ENCODE data around the gene ECI1.
"Not testable (repeated sequence)": the region's sequence is repeated elsewhere in the genome, so short reads cannot be mapped to it uniquely, and the experiment has no call there.

The ECI1 gene

GRCh38 chr16:2256531-2257140, 5.2 kb upstream of the ECI1 start:
- no peak for DNase-seq (ENCODE audit: low read depth in 2 of 3, low spot score in 1 of 3)

DNA sequence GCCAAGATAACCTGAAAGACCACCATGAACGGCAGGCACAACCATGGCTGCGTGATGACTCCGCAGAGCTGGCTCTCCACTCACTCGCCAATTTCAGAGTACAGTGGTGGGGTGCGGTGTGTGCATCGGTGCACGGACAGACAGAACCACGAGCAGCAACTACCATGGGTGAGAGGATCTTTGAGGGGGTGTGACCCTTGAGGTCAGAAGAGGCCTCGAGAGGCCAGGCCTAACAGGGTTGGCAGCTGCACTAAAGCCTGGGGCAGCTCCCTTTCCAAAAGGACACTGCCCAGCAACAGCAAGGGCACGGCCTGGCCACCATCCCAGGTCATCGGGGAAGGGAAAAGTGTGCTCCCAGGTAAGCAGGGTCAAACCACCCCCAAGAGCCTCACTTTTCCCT, 1.9 kb upstream of the ECI1 start:
- no peak for DNase-seq (ENCODE audit: low read depth in 2 of 3, low spot score in 1 of 3)

- DNase-seq (ENCODE audit: low read depth in 2 of 3, low spot score in 1 of 3): no peak
Measured at GRCh38 chr16:2252806-2253148, 1.4 kb upstream of the ECI1 start.

DNA sequence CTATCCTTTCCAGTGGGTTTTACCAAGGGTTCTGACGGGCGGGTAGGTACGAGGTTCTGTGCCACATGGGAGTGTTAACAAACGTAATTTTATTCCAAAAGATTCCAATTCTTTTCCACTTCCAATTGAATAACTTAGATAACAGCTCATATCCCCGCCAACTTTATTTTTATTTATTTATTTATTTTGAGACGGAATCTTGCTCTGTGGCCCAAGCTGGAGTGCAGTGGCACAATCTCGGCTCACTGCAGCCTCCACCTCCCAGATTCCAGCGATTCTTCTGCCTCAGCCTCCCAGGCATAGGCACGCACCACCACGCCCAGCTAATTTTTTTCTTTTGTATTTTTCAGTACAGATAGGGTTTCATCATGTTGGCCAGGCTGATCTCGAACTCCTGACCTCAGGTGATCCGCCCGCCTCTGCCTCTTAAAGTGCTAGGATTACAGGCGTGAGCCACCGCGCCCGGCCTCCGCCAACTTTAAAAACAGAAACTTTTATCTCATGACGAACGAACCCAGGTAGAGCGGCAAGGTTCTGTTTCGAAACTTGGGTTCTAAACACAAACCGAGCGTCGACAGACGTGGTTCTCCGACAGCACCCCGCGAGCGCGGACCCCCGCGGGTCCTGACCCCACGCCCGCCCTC, 613 bp downstream of the ECI1 start:
- peak in 2 of 3 donors; percentile 36 to 38 for DNase-seq (ENCODE audit: low read depth in 2 of 3, low spot score in 1 of 3)

DNA sequence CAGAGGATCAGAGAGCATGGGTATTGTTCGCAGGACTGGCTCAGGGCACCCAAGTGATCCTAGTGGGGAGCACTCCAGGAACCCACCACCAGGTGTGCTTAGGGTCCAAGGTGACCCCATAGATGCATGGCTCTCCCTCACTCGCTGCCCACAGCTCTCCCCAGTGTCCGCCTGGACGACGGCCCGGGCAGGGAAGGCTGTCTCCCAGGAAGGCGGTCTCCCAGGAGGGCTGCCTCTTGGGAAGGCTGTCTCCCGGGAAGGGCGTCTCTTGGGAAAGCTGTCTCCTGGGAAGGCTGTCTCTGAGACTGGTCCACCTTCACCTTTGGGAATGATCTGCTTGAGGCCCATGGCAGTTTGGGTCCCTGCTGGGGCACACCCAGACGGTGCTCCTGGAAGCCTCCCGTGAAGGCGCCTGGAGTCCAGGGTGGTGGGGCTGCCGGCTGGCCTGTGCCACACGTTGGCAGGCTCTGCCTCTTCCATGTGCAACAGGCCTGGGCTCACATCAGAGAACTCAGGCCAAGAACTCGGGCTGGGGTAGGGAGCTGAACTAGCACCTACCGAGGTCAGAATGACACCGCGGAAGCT, 5.0 kb downstream of the ECI1 start:
- DNase-seq (ENCODE audit: low read depth in 2 of 3, low spot score in 1 of 3): no peak

GRCh38 chr16:2244926-2245795, 6.2 kb downstream of the ECI1 start:
- DNase-seq (ENCODE audit: low read depth in 2 of 3, low spot score in 1 of 3): no peak

DNA sequence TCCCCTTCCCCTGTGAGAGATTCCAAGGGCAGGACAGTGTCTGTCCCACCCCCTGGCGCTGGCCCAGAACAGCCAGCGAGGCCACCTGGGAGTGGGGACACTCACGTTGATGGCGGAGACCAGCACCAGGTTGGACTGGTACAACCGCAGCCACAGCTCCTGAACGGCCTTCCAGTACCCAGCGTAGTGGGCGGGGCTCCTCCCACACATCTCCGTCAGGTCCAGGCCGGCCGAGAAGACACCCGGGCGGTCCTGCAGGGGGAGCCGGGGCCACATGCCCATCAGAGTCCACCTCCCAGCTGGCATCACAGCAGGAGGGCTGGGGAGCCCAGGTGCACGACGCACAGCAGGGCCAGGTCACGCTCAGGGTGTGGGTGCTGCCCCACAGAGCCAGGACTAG, 7.1 kb downstream of the ECI1 start:
- no peak for DNase-seq (ENCODE audit: low read depth in 2 of 3, low spot score in 1 of 3)

GRCh38 chr16:2243781-2244180, 7.6 kb downstream of the ECI1 start:
- DNase-seq (ENCODE audit: low read depth in 2 of 3, low spot score in 1 of 3): no peak

DNA sequence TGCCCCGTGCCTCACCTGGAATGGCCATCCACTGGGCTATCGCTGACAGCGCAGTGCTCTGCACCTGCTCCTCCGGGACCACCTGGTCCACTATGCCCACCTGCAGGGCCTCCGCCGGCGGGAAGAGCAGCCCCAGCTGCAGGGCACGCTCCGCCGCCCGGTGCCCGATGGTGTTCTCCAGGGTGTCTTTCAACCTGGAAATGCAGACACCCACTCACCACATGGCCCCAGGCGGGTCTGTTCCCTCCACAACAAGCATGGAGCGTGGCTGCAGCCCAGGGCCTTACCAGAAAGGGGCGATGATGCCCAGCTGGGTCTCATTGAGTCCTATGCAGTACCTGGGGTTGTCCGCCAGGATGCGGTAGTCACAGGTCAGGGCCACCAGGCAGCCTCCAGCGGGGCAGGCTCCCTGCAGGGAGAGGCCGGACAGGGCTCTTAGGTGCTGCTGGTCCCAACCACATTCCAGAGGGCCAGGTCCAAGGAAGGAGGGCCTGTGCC, 8.3 kb downstream of the ECI1 start:
- no peak for DNase-seq (ENCODE audit: low read depth in 2 of 3, low spot score in 1 of 3)

- no peak for DNase-seq (ENCODE audit: low read depth in 2 of 3, low spot score in 1 of 3)
Measured at GRCh38 chr16:2242598-2242997, 8.8 kb downstream of the ECI1 start.

- not testable (repeated sequence) for DNase-seq (ENCODE audit: low read depth in 2 of 3, low spot score in 1 of 3)
Measured at GRCh38 chr16:2240331-2240730, 11.1 kb downstream of the ECI1 start.

DNA sequence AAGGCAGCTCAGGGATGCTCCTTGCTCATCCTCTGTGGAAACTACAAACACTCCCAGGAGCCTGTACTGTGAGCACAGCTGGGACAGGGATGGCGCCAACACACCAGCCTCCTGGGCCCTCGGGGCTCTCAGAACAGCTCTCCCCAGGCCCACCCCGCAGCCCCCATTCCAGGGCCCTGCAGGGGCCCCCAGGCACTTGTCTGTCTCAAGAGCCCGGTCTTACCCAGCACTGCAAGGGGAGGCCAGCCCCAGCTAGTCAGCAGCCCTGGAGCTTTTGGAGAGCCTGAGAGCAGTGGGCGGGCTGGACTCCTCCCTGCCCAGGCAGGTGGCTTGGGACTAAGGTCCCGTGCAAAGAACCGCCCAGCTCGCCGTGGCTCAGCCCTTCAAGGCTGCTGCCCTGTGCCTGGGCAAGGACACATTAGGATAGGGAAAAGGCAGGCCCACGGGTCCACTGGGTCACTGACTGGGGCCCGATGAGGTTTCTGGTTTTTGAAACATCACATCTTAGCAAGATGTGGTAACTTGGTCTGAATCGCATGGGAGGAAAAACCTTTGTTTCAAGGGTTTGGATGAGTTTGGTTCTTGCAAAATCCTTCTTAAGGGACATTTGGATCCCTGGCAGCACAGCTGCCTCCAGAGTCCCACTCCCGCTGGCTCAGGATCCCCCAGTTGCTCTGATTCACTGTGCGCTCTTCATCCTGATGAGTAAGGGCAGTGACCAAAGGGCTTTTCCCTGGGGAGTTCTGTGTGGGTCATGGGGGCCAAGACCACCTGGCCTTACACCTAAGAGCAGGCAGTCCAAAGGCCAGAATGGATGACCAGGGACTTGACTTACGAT, 12.3 kb downstream of the ECI1 start:
- no peak for DNase-seq (ENCODE audit: low read depth in 2 of 3, low spot score in 1 of 3)

GRCh38 chr16:2238150-2238837, 13.1 kb downstream of the ECI1 start:
- DNase-seq (ENCODE audit: low read depth in 2 of 3, low spot score in 1 of 3): no peak

- DNase-seq (ENCODE audit: low read depth in 2 of 3, low spot score in 1 of 3): no peak
Measured at GRCh38 chr16:2237493-2238149, 13.8 kb downstream of the ECI1 start.

GRCh38 chr16:2237102-2237482, 14.3 kb downstream of the ECI1 start:
- DNase-seq (ENCODE audit: low read depth in 2 of 3, low spot score in 1 of 3): no peak

GRCh38 chr16:2236337-2237101, 14.9 kb downstream of the ECI1 start, which contains the start of gene DNASE1L2:
DNASE1L2 (plus strand) TSS chr16:2236444; CDS start chr16:2236817, 373 bp downstream.
- DNase-seq (ENCODE audit: low read depth in 2 of 3, low spot score in 1 of 3): no peak

GRCh38 chr16:2235695-2236336, 15.6 kb downstream of the ECI1 start:
- no peak for DNase-seq (ENCODE audit: low read depth in 2 of 3, low spot score in 1 of 3)

DNA sequence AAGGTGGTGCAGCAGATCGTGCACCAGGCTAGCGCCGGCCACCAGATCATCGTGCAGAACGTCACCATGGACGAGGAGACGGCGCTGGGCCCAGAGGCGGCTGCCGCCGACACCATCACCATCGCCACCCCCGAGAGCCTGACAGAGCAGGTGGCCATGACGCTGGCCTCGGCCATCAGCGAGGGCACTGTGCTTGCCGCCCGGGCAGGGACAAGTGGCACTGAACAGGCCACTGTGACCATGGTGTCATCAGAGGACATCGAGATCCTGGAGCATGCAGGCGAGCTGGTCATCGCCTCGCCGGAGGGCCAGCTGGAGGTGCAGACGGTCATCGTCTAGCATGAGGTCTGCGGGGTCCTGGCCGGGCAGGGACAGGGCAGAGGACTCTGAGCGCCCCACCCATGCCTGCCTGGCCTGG, 16.1 kb downstream of the ECI1 start:
- no peak for DNase-seq (ENCODE audit: low read depth in 2 of 3, low spot score in 1 of 3)

DNA sequence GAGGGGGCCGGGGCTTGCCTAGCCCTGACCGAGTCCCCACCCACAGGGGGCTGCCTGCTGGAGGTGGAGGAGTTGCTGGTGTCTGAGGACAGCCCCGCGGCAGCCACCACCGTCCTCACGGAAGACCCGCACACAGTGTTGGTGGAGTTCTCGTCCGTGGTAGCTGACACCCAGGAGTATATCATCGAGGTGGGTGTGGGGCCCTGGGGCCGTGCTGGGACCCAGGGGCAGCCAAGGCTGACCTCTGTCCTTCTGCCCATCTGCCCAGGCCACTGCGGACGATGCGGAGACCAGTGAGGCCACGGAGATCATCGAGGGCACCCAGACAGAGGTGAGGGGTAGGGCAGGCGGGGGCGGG, 16.6 kb downstream of the ECI1 start:
- DNase-seq (ENCODE audit: low read depth in 2 of 3, low spot score in 1 of 3): no peak

Data from stimulated activated CD4-positive, alpha-beta T cell treated with anti-CD3 and anti-CD28 coated beads, Interleukin-12 subunit alpha, Interleukin-12 subunit beta, amount 100 ng/mL, for 48 hours (primary cell).